Liver (tissue), 9 donors: ENCODE results near the gene ITGB7. TPM values are rescaled to one million over a fixed set of nuclear protein-coding genes. Genes with fewer than 3 reads are reported as not detected.

Experiments used
- DNase-seq: peaks from one replicate; pipeline ENCODE4 v3.0.0-alpha.2; 2017; ENCODE audit warnings: low spot score
- H3K27ac ChIP-seq, 2 donors: one replicate each; pipeline ENCODE4 v1.7.0; 2013; ENCODE audit warnings: inconsistent platforms in 2 of 2, low read length in 2 of 2, control low read depth in 1 of 2, low read depth in 1 of 2, mild to moderate bottlenecking in 1 of 2
- H3K27me3 ChIP-seq, 4 donors: one replicate each; pipeline versions ENCODE4 v1.6.1 to v1.7.0; 2013; ENCODE audit warnings: low read length in 3 of 4, inconsistent platforms in 1 of 4, mild to moderate bottlenecking in 1 of 4, moderate library complexity in 1 of 4; ENCODE audit not compliant: control insufficient read depth in 4 of 4, insufficient read depth in 4 of 4
- H3K36me3 ChIP-seq, 4 donors: one replicate each; pipeline versions ENCODE4 v1.6.1 to v1.7.0; 2013; ENCODE audit warnings: low read length in 3 of 4, mild to moderate bottlenecking in 3 of 4, low read depth in 1 of 4, moderate library complexity in 1 of 4; ENCODE audit not compliant: control insufficient read depth in 4 of 4, insufficient read depth in 3 of 4
- H3K4me1 ChIP-seq, 4 donors: one replicate each; pipeline versions ENCODE4 v1.6.1 to v1.7.0; 2013; ENCODE audit warnings: low read length in 3 of 4, mild to moderate bottlenecking in 3 of 4, moderate library complexity in 1 of 4; ENCODE audit not compliant: control insufficient read depth in 4 of 4, insufficient read depth in 4 of 4
- H3K4me3 ChIP-seq, 3 donors: one replicate each; pipeline versions ENCODE4 v1.6.1 to v1.7.0; 2013; ENCODE audit warnings: low read length in 3 of 3, control low read depth in 1 of 3, low read depth in 1 of 3, mild to moderate bottlenecking in 1 of 3
- H3K9ac ChIP-seq, 2 donors: one replicate each; pipeline ENCODE4 v1.7.0; 2013; ENCODE audit warnings: low read length in 2 of 2, mild to moderate bottlenecking in 2 of 2, moderate library complexity in 2 of 2, control low read depth in 1 of 2, low read depth in 1 of 2
- H3K9me3 ChIP-seq, 4 donors: one replicate each; pipeline versions ENCODE4 v1.6.1 to v1.7.0; 2013; ENCODE audit warnings: low read length in 3 of 4; ENCODE audit not compliant: control insufficient read depth in 4 of 4
- ATF3 ChIP-seq: IDR thresholded peaks from 2 replicates; pipeline ENCODE4 v1.6.1; 2016; ENCODE audit warnings: antibody characterized with exemption
- CTCF ChIP-seq: fragments of 150-350 bp; IDR thresholded peaks from 2 replicates; pipeline ENCODE4 v1.5.1; 2017; ENCODE audit warnings: improper control_type of control experiment, low read depth, low read length; ENCODE audit not compliant: missing input control
- EGR1 ChIP-seq, 2 donors: IDR thresholded peaks; 2 replicates each; pipeline ENCODE4 v1.6.1; 2016 to 2018; ENCODE audit warnings: antibody characterized with exemption in 2 of 2, low read depth in 2 of 2
- FOXA2 ChIP-seq: IDR thresholded peaks from 2 replicates; pipeline ENCODE4 v1.6.1; 2016; ENCODE audit warnings: antibody characterized with exemption
- GABPA ChIP-seq, 2 donors: IDR thresholded peaks in 1 of 2; conservative IDR thresholded peaks in 1 of 2; 2 replicates each; pipeline ENCODE4 v1.6.1; 2016; ENCODE audit warnings: antibody characterized with exemption in 2 of 2, mild to moderate bottlenecking in 1 of 2, moderate library complexity in 1 of 2
- HNF4A ChIP-seq, 2 donors: conservative IDR thresholded peaks; 2 replicates each; pipeline ENCODE4 v1.6.1; 2016; ENCODE audit warnings: antibody characterized with exemption in 2 of 2, mild to moderate bottlenecking in 2 of 2
- HNF4G ChIP-seq: IDR thresholded peaks from 2 replicates; pipeline ENCODE4 v1.6.1; 2016; ENCODE audit warnings: antibody characterized with exemption
- JUND ChIP-seq, 2 donors: IDR thresholded peaks; 2 replicates each; pipeline ENCODE4 v1.6.1; 2016; ENCODE audit warnings: antibody characterized with exemption in 2 of 2
- NR2F2 ChIP-seq: IDR thresholded peaks from 2 replicates; pipeline ENCODE4 v1.6.1; 2016; ENCODE audit warnings: antibody characterized with exemption
- RAD21 ChIP-seq, 2 donors: IDR thresholded peaks; 2 replicates each; pipeline ENCODE4 v1.6.1; 2016; ENCODE audit warnings: antibody characterized with exemption in 2 of 2, mild to moderate bottlenecking in 2 of 2
- RXRA ChIP-seq, 2 donors: IDR thresholded peaks; 2 replicates each; pipeline ENCODE4 v1.6.1; 2017 to 2018; ENCODE audit warnings: antibody characterized with exemption in 2 of 2, mild to moderate bottlenecking in 1 of 2
- SP1 ChIP-seq: IDR thresholded peaks from 2 replicates; pipeline ENCODE4 v1.6.1; 2018; ENCODE audit warnings: antibody characterized with exemption, mild to moderate bottlenecking
- TAF1 ChIP-seq: conservative IDR thresholded peaks from 2 replicates; pipeline ENCODE4 v1.6.1; 2016; ENCODE audit warnings: antibody characterized with exemption, mild to moderate bottlenecking
- YY1 ChIP-seq: IDR thresholded peaks from 2 replicates; pipeline ENCODE4 v1.6.1; 2016; ENCODE audit warnings: antibody characterized with exemption, mild to moderate bottlenecking
- WGBS: extraction: QIAGEN DNeasy Blood & Tissue Kit; methylation state at CpG from one replicate; pipeline ENCODE4 v1.1.7; 2013; 5-methylcytosine and 5-hydroxymethylcytosine counted together
- polyA plus RNA-seq, 2 donors: library from polyadenylated mRNA; stranded (reverse) in 1 of 2; unstranded in 1 of 2; fragments of 200-250 nt in 1 of 2; fragments of >200 nt in 1 of 2; fragmentation: Nextera tagmentation in 1 of 2; extraction: Ambion mirVana in 1 of 2; gene quantifications; one replicate each; pipeline versions ENCODE4 v1.2.1 to v1.2.3, GENCODE V29; 2013 to 2015
- total RNA-seq, 2 donors: library from RNA; depleted of rRNA; stranded (reverse); fragments of >200 nt; gene quantifications; one replicate each; pipeline ENCODE4 v1.2.3, GENCODE V29; 2014
- TF ChIP-seq, protein P1 (sequence below): IDR thresholded peaks from 2 replicates; pipeline ENCODE4 v1.6.1; 2016; ENCODE audit warnings: antibody characterized with exemption
- TF ChIP-seq, protein P2 (sequence below): IDR thresholded peaks from 2 replicates; pipeline ENCODE4 v1.6.1; 2016; ENCODE audit warnings: antibody characterized with exemption, mild to moderate bottlenecking
- TF ChIP-seq, protein P3 (sequence below): IDR thresholded peaks from 2 replicates; pipeline ENCODE4 v1.6.1; 2016; ENCODE audit warnings: antibody characterized with exemption
- donor health status: healthy.
- donor health status: healthy.
- donor health status: healthy.
- donor health status: healthy.
- donor health status: healthy.

Gene ITGB7
- total and polyA plus RNA-seq, 4 donors, result 1.7 to 2.4 (median 2.1) TPM

DNA sequence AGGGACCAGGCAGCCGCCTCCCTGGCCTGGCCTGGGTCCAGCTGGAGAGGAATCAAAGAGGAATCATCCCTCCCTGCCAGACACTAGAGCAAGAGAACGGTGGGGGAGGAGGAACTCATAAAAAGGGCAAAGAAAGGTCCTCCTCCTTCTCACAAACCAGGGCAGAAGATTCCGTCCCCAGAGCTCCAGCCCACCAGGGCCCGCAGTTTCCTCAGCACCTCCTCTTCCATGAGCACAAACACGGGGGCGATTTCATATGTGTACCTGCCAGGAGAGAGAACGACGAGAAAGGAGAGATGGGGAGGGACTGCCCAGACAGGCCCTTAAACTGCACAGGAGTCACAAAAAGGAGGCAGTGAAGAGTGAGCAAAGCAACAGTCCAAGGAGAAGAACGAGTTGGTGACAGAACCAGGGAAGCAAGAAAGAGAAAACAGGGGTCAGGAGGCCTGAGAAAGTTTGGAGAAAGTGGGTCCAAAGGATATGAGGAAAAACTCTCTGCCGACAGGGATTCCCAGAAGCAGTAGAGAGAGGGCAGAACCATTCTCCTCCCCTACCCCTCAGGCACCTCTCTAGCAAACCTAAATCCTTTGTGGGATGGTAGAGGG is 35.2 kb downstream of the ITGB7 start:
- H3K9ac ChIP-seq, result no peak overlapping the region
- no peak overlapping the region for H3K4me3 ChIP-seq
- WGBS, result 32% methylated on average over 10 of the region's 10 CpGs
- peak overlapping the region; percentile 69 to 83 for H3K27ac ChIP-seq
- no peaks in the 10 kb centered on the region for H3K9me3 ChIP-seq
- DNase-seq, result peak; percentile 64
- H3K4me1 ChIP-seq, result peaks cover 17 to 66% (median 58%) of the 10 kb centered on the region in 4 donors
- peaks cover 0 to 4% (median 0%) of the 10 kb centered on the region in 4 donors for H3K36me3 ChIP-seq
- TF ChIP-seq RXRA (IDR thresholded peaks at IDR 0.05), result peak; percentile 32 to 53
- no peak for TF ChIP-seq SP1
- no peak for TF ChIP-seq NR2F2
- no peak for TF ChIP-seq ATF3
- TF ChIP-seq, protein P1, sequence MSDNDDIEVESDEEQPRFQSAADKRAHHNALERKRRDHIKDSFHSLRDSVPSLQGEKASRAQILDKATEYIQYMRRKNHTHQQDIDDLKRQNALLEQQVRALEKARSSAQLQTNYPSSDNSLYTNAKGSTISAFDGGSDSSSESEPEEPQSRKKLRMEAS, result no peak
- TF ChIP-seq RAD21 (IDR thresholded peaks at IDR 0.05), result no peak
- H3K27me3 ChIP-seq, result no peaks in the 10 kb centered on the region

- H3K27ac ChIP-seq, result peak overlapping the region; percentile 69 to 83
- no peaks in the 10 kb centered on the region for H3K27me3 ChIP-seq
- H3K9ac ChIP-seq, result no peak overlapping the region
- TF ChIP-seq EGR1 (IDR thresholded peaks at IDR 0.05; ENCODE audit: low read depth in 2 of 2), result no peak
- TF ChIP-seq HNF4G, result no peak
- no peak for TF ChIP-seq JUND (IDR thresholded peaks at IDR 0.05)
- TF ChIP-seq HNF4A (conservative IDR thresholded peaks at IDR 0.05), result no peak
- TF ChIP-seq RAD21 (IDR thresholded peaks at IDR 0.05), result no peak
- no peak for TF ChIP-seq FOXA2
- TF ChIP-seq TAF1, result no peak
- no peak for TF ChIP-seq GABPA (IDR thresholded peaks at IDR 0.05 in 1 of 2, conservative IDR thresholded peaks at IDR 0.05 in 1 of 2)
- TF ChIP-seq NR2F2, result no peak
- TF ChIP-seq, protein P1, result no peak
- no peak for TF ChIP-seq ATF3
- no peak for TF ChIP-seq YY1
- TF ChIP-seq SP1, result no peak
- H3K9me3 ChIP-seq, result no peaks in the 10 kb centered on the region
- peaks cover 15 to 69% (median 57%) of the 10 kb centered on the region in 4 donors for H3K4me1 ChIP-seq
- H3K36me3 ChIP-seq, result peaks cover 0 to 9% (median 0%) of the 10 kb centered on the region in 4 donors
- no peak for DNase-seq
- WGBS, result 78% methylated on average over 14 of the region's 14 CpGs
- H3K4me3 ChIP-seq, result no peak overlapping the region
These were observed 36.0 kb downstream of the ITGB7 start for GRCh38 chr12:53170876-53171724.

- Histone ChIP-seq H3K9me3 (no peaks in the 10 kb centered on the region), H3K4me3 (peak overlapping the region; percentile 56 to 64 (median 56)), H3K27me3 (no peaks in the 10 kb centered on the region), H3K36me3 (peaks cover 0 to 9% (median 0%) of the 10 kb centered on the region in 4 donors), H3K4me1 (peaks cover 15 to 60% (median 50%) of the 10 kb centered on the region in 4 donors), H3K9ac (peak overlapping the region; percentile 79 to 86), H3K27ac (peak overlapping the region; percentile 69 to 83)
- DNase-seq, result no peak
- WGBS, result 50% methylated on average over 8 of the region's 8 CpGs
- TF ChIP-seq HNF4A (conservative IDR thresholded peaks at IDR 0.05) (peak; percentile 93 to 97), NR2F2 (peak; percentile 94), CTCF (no peak), YY1 (peak; percentile 63), GABPA (IDR thresholded peaks at IDR 0.05 in 1 of 2, conservative IDR thresholded peaks at IDR 0.05 in 1 of 2) (peak in 1 of 2 donors; percentile 82), HNF4G (peak; percentile 73)
- TF ChIP-seq, protein P2, sequence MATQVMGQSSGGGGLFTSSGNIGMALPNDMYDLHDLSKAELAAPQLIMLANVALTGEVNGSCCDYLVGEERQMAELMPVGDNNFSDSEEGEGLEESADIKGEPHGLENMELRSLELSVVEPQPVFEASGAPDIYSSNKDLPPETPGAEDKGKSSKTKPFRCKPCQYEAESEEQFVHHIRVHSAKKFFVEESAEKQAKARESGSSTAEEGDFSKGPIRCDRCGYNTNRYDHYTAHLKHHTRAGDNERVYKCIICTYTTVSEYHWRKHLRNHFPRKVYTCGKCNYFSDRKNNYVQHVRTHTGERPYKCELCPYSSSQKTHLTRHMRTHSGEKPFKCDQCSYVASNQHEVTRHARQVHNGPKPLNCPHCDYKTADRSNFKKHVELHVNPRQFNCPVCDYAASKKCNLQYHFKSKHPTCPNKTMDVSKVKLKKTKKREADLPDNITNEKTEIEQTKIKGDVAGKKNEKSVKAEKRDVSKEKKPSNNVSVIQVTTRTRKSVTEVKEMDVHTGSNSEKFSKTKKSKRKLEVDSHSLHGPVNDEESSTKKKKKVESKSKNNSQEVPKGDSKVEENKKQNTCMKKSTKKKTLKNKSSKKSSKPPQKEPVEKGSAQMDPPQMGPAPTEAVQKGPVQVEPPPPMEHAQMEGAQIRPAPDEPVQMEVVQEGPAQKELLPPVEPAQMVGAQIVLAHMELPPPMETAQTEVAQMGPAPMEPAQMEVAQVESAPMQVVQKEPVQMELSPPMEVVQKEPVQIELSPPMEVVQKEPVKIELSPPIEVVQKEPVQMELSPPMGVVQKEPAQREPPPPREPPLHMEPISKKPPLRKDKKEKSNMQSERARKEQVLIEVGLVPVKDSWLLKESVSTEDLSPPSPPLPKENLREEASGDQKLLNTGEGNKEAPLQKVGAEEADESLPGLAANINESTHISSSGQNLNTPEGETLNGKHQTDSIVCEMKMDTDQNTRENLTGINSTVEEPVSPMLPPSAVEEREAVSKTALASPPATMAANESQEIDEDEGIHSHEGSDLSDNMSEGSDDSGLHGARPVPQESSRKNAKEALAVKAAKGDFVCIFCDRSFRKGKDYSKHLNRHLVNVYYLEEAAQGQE, result peak; percentile 26
- TF ChIP-seq, protein P3, sequence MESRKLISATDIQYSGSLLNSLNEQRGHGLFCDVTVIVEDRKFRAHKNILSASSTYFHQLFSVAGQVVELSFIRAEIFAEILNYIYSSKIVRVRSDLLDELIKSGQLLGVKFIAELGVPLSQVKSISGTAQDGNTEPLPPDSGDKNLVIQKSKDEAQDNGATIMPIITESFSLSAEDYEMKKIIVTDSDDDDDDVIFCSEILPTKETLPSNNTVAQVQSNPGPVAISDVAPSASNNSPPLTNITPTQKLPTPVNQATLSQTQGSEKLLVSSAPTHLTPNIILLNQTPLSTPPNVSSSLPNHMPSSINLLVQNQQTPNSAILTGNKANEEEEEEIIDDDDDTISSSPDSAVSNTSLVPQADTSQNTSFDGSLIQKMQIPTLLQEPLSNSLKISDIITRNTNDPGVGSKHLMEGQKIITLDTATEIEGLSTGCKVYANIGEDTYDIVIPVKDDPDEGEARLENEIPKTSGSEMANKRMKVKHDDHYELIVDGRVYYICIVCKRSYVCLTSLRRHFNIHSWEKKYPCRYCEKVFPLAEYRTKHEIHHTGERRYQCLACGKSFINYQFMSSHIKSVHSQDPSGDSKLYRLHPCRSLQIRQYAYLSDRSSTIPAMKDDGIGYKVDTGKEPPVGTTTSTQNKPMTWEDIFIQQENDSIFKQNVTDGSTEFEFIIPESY, result peak; percentile 83
These were observed 36.8 kb downstream of the ITGB7 start for GRCh38 chr12:53170215-53170614.
